Measurements from ENCODE around the gene ZNF57. TPM values are rescaled to one million over a fixed set of nuclear protein-coding genes. Genes with fewer than 3 reads are reported as not detected.

The ZNF57 gene
- total RNA-seq, 1 donor from 2014 or later, result not detected

GRCh38 chr19:2858864-2859263, 41.9 kb upstream of the ZNF57 start:
- H3K4me3 Mint-ChIP-seq (ENCODE audit: unreplicated experiment), result no peak overlapping the region
- Histone ChIP-seq H3K4me2 (ENCODE audit: low read length) (no peak overlapping the region), H3K4me3 (ENCODE audit: insufficient read depth, low read depth, low read length) (no peak overlapping the region), H3K36me3 (ENCODE audit: insufficient read depth, low read length) (peaks cover 6% of the 10 kb centered on the region), H3K9me3 (ENCODE audit: insufficient read depth, low read depth, low read length) (peaks cover 46% of the 10 kb centered on the region), H2AFZ (ENCODE audit: low read depth, low read length) (no peak overlapping the region), H3K4me1 (ENCODE audit: insufficient read depth, low read length) (no peaks in the 10 kb centered on the region), H4K20me1 (ENCODE audit: insufficient read depth, low read length) (no peaks in the 10 kb centered on the region), H3K27me3 (ENCODE audit: insufficient read depth, low read length) (no peaks in the 10 kb centered on the region), H3K27ac (ENCODE audit: low read depth, low read length) (no peak overlapping the region), H3K9ac (ENCODE audit: low read length) (no peak overlapping the region), H3K79me2 (ENCODE audit: insufficient read depth, low read length) (no peaks in the 10 kb centered on the region)
- H3K4me1 Mint-ChIP-seq (ENCODE audit: low read depth, unreplicated experiment), result no peaks in the 10 kb centered on the region
- no peak overlapping the region for H3K27ac Mint-ChIP-seq (ENCODE audit: unreplicated experiment)
- no peaks in the 10 kb centered on the region for H3K27me3 Mint-ChIP-seq (ENCODE audit: low read depth, unreplicated experiment)
- FAIRE-seq (no peak), DNase-seq (ENCODE audit: low read depth) (no peak)
- peaks cover 36% of the 10 kb centered on the region for H3K36me3 Mint-ChIP-seq (ENCODE audit: low read depth, unreplicated experiment)
- no peak for TF ChIP-seq CTCF (IDR thresholded peaks at IDR 0.05; ENCODE audit: insufficient read depth, low read depth, low read length)
- no peak for TF ChIP-seq EZH2 (IDR thresholded peaks at IDR 0.05; ENCODE audit: insufficient read depth, low read length)
- H3K9me3 Mint-ChIP-seq (ENCODE audit: unreplicated experiment), result peaks cover 55% of the 10 kb centered on the region

DNA sequence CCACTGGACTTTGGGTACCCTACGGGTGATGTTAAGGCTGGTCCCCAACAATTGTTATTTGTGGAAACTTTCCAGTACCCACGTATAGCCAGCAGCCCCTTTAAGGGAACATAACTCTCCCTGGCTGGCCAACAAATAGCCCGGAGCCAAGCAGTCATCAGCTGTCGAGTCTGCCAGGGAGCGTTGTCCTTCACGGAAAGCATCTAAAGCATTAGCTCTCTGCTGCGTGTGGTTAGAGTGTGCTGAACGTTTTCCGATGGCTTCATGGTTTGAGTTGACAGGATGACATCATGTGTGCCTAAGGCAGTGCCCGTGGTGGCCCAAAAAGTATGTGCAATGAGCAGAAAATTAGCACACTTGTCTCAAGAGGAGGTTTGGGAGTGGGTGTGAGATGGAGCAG, 36.9 kb upstream of the ZNF57 start:
- Histone ChIP-seq H3K4me3 (ENCODE audit: insufficient read depth, low read depth, low read length) (no peak overlapping the region), H3K27me3 (ENCODE audit: insufficient read depth, low read length) (no peaks in the 10 kb centered on the region), H3K4me1 (ENCODE audit: insufficient read depth, low read length) (no peaks in the 10 kb centered on the region), H3K79me2 (ENCODE audit: insufficient read depth, low read length) (no peaks in the 10 kb centered on the region), H2AFZ (ENCODE audit: low read depth, low read length) (no peak overlapping the region), H3K27ac (ENCODE audit: low read depth, low read length) (no peak overlapping the region), H3K9me3 (ENCODE audit: insufficient read depth, low read depth, low read length) (peaks cover 10% of the 10 kb centered on the region), H3K9ac (ENCODE audit: low read length) (no peak overlapping the region), H4K20me1 (ENCODE audit: insufficient read depth, low read length) (no peaks in the 10 kb centered on the region), H3K4me2 (ENCODE audit: low read length) (no peak overlapping the region), H3K36me3 (ENCODE audit: insufficient read depth, low read length) (no peaks in the 10 kb centered on the region)
- H3K27me3 Mint-ChIP-seq (ENCODE audit: low read depth, unreplicated experiment), result peaks cover 5% of the 10 kb centered on the region
- H3K4me3 Mint-ChIP-seq (ENCODE audit: unreplicated experiment), result no peak overlapping the region
- TF ChIP-seq CTCF (IDR thresholded peaks at IDR 0.05; ENCODE audit: insufficient read depth, low read depth, low read length), result no peak
- no peak for TF ChIP-seq EZH2 (IDR thresholded peaks at IDR 0.05; ENCODE audit: insufficient read depth, low read length)
- peaks cover 32% of the 10 kb centered on the region for H3K9me3 Mint-ChIP-seq (ENCODE audit: unreplicated experiment)
- no peak for FAIRE-seq
- peaks cover 2% of the 10 kb centered on the region for H3K36me3 Mint-ChIP-seq (ENCODE audit: low read depth, unreplicated experiment)
- H3K27ac Mint-ChIP-seq (ENCODE audit: unreplicated experiment), result no peak overlapping the region
- DNase-seq (ENCODE audit: low read depth), result no peak
- no peaks in the 10 kb centered on the region for H3K4me1 Mint-ChIP-seq (ENCODE audit: low read depth, unreplicated experiment)

DNA sequence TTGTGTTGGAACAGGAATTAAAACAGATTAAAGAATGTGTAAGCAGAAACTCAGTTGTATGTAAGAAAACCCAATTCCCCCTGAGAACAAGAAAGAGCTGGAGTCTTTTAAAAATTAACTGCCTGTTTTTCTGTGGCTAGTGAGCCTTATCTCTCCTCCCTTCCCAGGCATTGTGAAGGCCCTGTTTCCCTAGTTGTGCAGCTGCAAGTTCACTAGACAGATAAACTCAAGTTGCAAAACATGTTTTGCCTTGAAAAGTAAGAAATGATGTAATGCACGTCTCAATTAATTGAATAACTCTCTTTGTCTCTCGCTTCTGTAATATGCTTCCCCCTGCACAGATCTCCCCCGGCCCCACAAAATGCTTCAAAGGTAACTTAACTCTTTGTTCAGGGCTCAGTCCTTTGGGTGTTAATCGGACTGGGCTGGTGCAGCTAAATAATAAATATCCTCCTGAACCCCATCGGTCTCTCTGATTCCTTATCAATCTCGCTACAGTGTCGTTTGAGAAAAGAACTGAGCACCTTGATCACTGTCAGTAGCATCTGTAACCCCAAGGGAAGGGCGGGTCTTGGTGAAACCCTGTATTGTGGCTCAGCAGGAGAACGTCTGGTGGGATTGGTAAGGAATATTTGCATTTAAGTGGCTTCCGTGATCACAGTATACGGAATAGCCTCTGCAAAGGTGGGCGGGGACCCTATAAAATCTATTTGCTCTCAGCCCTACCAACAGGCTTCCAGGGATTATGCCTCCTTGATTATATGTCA, 35.2 kb upstream of the ZNF57 start:
- FAIRE-seq, result no peak

More for the DNA sequence above, 35.2 kb upstream of the ZNF57 start:
- TF ChIP-seq CTCF (IDR thresholded peaks at IDR 0.05; ENCODE audit: insufficient read depth, low read depth, low read length), result no peak
- no peak for TF ChIP-seq EZH2 (IDR thresholded peaks at IDR 0.05; ENCODE audit: insufficient read depth, low read length)
- Histone ChIP-seq H3K27ac (ENCODE audit: low read depth, low read length) (no peak overlapping the region), H3K36me3 (ENCODE audit: insufficient read depth, low read length) (no peaks in the 10 kb centered on the region), H3K79me2 (ENCODE audit: insufficient read depth, low read length) (no peaks in the 10 kb centered on the region), H3K4me1 (ENCODE audit: insufficient read depth, low read length) (no peaks in the 10 kb centered on the region), H4K20me1 (ENCODE audit: insufficient read depth, low read length) (no peaks in the 10 kb centered on the region), H3K9ac (ENCODE audit: low read length) (no peak overlapping the region), H3K4me3 (ENCODE audit: insufficient read depth, low read depth, low read length) (no peak overlapping the region), H3K9me3 (ENCODE audit: insufficient read depth, low read depth, low read length) (peaks cover 3% of the 10 kb centered on the region), H3K4me2 (ENCODE audit: low read length) (no peak overlapping the region), H3K27me3 (ENCODE audit: insufficient read depth, low read length) (no peaks in the 10 kb centered on the region), H2AFZ (ENCODE audit: low read depth, low read length) (no peak overlapping the region)
- no peak for DNase-seq (ENCODE audit: low read depth)
- Mint-ChIP-seq H3K4me1 (ENCODE audit: low read depth, unreplicated experiment) (no peaks in the 10 kb centered on the region), H3K4me3 (ENCODE audit: unreplicated experiment) (no peak overlapping the region), H3K36me3 (ENCODE audit: low read depth, unreplicated experiment) (no peaks in the 10 kb centered on the region), H3K27me3 (ENCODE audit: low read depth, unreplicated experiment) (peaks cover 5% of the 10 kb centered on the region), H3K9me3 (ENCODE audit: unreplicated experiment) (peaks cover 29% of the 10 kb centered on the region), H3K27ac (ENCODE audit: unreplicated experiment) (no peak overlapping the region)

Measured in astrocyte (in vitro differentiated cells and primary cell).